HepG2 (cell line): ENCODE measurements around the gene BBC3. TPM values are rescaled to one million over a fixed set of nuclear protein-coding genes. Genes with fewer than 3 reads are reported as not detected.

Source experiments
- ATF1 ChIP-seq: IDR thresholded peaks from 2 replicates; pipeline ENCODE4 v1.6.1; 2016; ENCODE audit warnings: mild to moderate bottlenecking, control low read depth
- HOXA9 ChIP-seq: sonication (generic); formaldehyde crosslinking; IDR thresholded peaks from 2 replicates; pipeline ENCODE4 v1.8.1; 2022; ENCODE audit warnings: missing genetic modification reagents, mild to moderate bottlenecking, moderate library complexity, borderline replicate concordance
- KAT7 ChIP-seq: IDR thresholded peaks from 2 replicates; pipeline ENCODE4 v1.6.1; 2018; ENCODE audit warnings: borderline replicate concordance, missing compliant biosample characterization
- MED1 ChIP-seq: sonication (generic); formaldehyde crosslinking; IDR thresholded peaks from 2 replicates; pipeline ENCODE4 v1.4.0; 2020; ENCODE audit warnings: missing genetic modification reagents
- NR2F1 ChIP-seq, 2 experiments: fragments of 450-650 bp in 1 of 2; formaldehyde crosslinking in 1 of 2; IDR thresholded peaks; 2 replicates each; pipeline versions ENCODE4 v1.5.0 to v1.6.1; 2016 to 2020; ENCODE audit warnings: mild to moderate bottlenecking in 1 of 2, missing compliant biosample characterization in 1 of 2, missing genetic modification reagents in 1 of 2, moderate library complexity in 1 of 2
- PRPF4 ChIP-seq: fragments of 200-400 bp; formaldehyde crosslinking; IDR thresholded peaks from 2 replicates; pipeline ENCODE4 v1.6.1; 2016; ENCODE audit warnings: low read length, low read depth; ENCODE audit not compliant: poor library complexity, severe bottlenecking
- SMC3 ChIP-seq: IDR thresholded peaks from 2 replicates; pipeline ENCODE4 v1.6.1; 2011; ENCODE audit warnings: low read length, improper control_type of control experiment
- SRSF1 ChIP-seq: fragments of 200-400 bp; formaldehyde crosslinking; optimal IDR thresholded peaks from 2 replicates; pipeline ENCODE3; 2017; ENCODE audit warnings: mild to moderate bottlenecking, low read depth, low read length, moderate library complexity
- TEAD3 ChIP-seq: optimal IDR thresholded peaks from 2 replicates; pipeline ENCODE3; 2016; ENCODE audit warnings: borderline replicate concordance
- ZFYVE20 ChIP-seq: sonication (generic); formaldehyde crosslinking; IDR thresholded peaks from 2 replicates; pipeline ENCODE4 v1.8.0; 2023; ENCODE audit warnings: low read depth, mild to moderate bottlenecking, moderate library complexity, missing genetic modification reagents, borderline replicate concordance
- ZNF557 ChIP-seq: sonication (generic); formaldehyde crosslinking; IDR thresholded peaks from 2 replicates; pipeline ENCODE4 v1.4.0; 2020; ENCODE audit warnings: missing genetic modification reagents
- ZNF570 ChIP-seq: sonication (generic); formaldehyde crosslinking; IDR thresholded peaks from 2 replicates; pipeline ENCODE4 v1.4.0; 2020; ENCODE audit warnings: mild to moderate bottlenecking, missing genetic modification reagents, borderline replicate concordance
- ZNF773 ChIP-seq: sonication (generic); formaldehyde crosslinking; IDR thresholded peaks from 2 replicates; pipeline ENCODE4 v1.4.0; 2020; ENCODE audit warnings: missing genetic modification reagents, borderline replicate concordance
- ZNF792 ChIP-seq: IDR thresholded peaks from 2 replicates; pipeline ENCODE4 v1.6.1; 2016
- polyA plus RNA-seq, 8 experiments: library from polyadenylated mRNA; depleted of rRNA in 3 of 8; stranded (reverse) in 7 of 8; unstranded in 1 of 8; fragments of >200 nt; fragmentation: Illumina TruSeq in 4 of 8; extraction: Trizol in 4 of 8; gene quantifications; 2 replicates each; pipeline versions ENCODE4 v1.2.1 to v1.2.3, GENCODE V29; 2011 to 2016; ENCODE audit warnings: low read depth in 4 of 8, missing spikeins in 1 of 8, mixed read lengths in 1 of 8; ENCODE audit not compliant: insufficient read depth in 1 of 8
- total RNA-seq, 5 experiments: library from RNA; depleted of rRNA; stranded (reverse); fragments of >200 nt; fragmentation: Illumina TruSeq; extraction: Trizol; gene quantifications; 2 replicates each; pipeline ENCODE4 v1.2.3, GENCODE V29; 2016; ENCODE audit warnings: low read depth in 1 of 5
- TF ChIP-seq, protein P1 (sequence below): sonication (generic); formaldehyde crosslinking; IDR thresholded peaks from 2 replicates; pipeline ENCODE4 v1.4.0; 2020; ENCODE audit warnings: mild to moderate bottlenecking, missing genetic modification reagents
- TF ChIP-seq, protein P2 (sequence below): IDR thresholded peaks from 2 replicates; pipeline ENCODE4 v1.6.1; 2016; ENCODE audit warnings: mild to moderate bottlenecking
- TF ChIP-seq, protein P3 (sequence below): sonication (generic); formaldehyde crosslinking; IDR thresholded peaks from 2 replicates; pipeline ENCODE4 v1.4.0; 2020; ENCODE audit warnings: missing genetic modification reagents

The BBC3 gene
- total and polyA plus RNA-seq, 2 of the 13 experiments (the other 11 are each of a cell fraction or from before 2014, with no cell fraction given) = 6.1 to 8.8 TPM

DNA sequence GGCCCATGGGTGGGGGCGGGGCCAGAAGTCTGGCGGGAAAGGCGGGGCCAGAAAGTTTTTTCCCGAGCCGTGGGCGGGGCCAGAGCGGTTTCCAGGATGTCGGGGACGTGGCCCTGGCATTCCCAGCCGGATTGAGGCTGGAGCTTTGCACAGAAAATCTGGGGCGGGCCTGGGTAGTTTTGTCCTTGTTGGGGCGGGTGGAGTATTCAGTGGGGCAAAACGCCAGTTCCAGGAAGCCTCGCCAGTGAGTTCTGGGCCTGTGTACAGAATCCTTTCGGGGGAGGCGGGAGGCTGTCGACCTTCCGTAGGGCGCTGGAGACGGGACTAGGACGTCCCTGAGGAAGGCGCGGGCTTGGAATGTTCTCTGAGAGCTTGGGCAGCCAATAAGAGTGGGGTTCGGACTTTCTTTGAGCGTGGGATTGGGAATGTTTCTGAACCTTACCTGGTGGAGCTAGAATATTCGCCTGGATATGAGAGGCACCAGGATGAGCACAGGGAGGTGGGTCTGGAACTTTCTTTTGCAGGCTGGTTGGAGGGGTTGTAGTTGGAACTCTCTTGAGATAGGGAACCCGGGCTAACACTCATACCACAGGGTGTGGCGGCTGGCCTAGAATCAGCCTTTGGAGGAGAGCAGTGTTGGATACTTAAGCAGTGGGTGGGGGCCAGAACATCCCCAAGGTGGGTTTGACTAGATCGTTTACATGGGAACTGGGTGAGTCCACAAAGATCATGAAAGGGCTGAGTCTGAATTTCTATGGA is 26.6 kb upstream of the BBC3 start (continued):
- TF ChIP-seq, protein P1, sequence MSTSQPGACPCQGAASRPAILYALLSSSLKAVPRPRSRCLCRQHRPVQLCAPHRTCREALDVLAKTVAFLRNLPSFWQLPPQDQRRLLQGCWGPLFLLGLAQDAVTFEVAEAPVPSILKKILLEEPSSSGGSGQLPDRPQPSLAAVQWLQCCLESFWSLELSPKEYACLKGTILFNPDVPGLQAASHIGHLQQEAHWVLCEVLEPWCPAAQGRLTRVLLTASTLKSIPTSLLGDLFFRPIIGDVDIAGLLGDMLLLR (CRISPR knock-in tag) = peak; percentile 29; the same call in 1 of the 2 replicates
- TF ChIP-seq ZNF570 (CRISPR knock-in tag) = 0 out of 2 replicates have a peak, but pooled peaks have one; percentile 46
- TF ChIP-seq ATF1 (CRISPR knock-in tag) = no peak
- TF ChIP-seq ZNF792 (CRISPR knock-in tag) = 0 out of 2 replicates have a peak, but pooled peaks have one; percentile 28
- peak; percentile 58; the same call in 1 of the 2 replicates for TF ChIP-seq ZNF773
- TF ChIP-seq KAT7 (CRISPR knock-in tag) = no peak
- TF ChIP-seq HOXA9 = no peak
- TF ChIP-seq SRSF1 = no peak
- peak; percentile 35; the same call in 1 of the 2 replicates for TF ChIP-seq MED1 (CRISPR knock-in tag)
- TF ChIP-seq, protein P2, sequence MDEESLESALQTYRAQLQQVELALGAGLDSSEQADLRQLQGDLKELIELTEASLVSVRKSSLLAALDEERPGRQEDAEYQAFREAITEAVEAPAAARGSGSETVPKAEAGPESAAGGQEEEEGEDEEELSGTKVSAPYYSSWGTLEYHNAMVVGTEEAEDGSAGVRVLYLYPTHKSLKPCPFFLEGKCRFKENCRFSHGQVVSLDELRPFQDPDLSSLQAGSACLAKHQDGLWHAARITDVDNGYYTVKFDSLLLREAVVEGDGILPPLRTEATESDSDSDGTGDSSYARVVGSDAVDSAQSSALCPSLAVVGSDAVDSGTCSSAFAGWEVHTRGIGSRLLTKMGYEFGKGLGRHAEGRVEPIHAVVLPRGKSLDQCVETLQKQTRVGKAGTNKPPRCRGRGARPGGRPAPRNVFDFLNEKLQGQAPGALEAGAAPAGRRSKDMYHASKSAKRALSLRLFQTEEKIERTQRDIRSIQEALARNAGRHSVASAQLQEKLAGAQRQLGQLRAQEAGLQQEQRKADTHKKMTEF (CRISPR knock-in tag) = peak; percentile 46
- no peak for TF ChIP-seq SMC3
- TF ChIP-seq ZFYVE20 (CRISPR knock-in tag) = no peak
- no peak for TF ChIP-seq NR2F1 (CRISPR knock-in tag; IDR thresholded peaks at IDR 0.05)
- TF ChIP-seq, protein P3, sequence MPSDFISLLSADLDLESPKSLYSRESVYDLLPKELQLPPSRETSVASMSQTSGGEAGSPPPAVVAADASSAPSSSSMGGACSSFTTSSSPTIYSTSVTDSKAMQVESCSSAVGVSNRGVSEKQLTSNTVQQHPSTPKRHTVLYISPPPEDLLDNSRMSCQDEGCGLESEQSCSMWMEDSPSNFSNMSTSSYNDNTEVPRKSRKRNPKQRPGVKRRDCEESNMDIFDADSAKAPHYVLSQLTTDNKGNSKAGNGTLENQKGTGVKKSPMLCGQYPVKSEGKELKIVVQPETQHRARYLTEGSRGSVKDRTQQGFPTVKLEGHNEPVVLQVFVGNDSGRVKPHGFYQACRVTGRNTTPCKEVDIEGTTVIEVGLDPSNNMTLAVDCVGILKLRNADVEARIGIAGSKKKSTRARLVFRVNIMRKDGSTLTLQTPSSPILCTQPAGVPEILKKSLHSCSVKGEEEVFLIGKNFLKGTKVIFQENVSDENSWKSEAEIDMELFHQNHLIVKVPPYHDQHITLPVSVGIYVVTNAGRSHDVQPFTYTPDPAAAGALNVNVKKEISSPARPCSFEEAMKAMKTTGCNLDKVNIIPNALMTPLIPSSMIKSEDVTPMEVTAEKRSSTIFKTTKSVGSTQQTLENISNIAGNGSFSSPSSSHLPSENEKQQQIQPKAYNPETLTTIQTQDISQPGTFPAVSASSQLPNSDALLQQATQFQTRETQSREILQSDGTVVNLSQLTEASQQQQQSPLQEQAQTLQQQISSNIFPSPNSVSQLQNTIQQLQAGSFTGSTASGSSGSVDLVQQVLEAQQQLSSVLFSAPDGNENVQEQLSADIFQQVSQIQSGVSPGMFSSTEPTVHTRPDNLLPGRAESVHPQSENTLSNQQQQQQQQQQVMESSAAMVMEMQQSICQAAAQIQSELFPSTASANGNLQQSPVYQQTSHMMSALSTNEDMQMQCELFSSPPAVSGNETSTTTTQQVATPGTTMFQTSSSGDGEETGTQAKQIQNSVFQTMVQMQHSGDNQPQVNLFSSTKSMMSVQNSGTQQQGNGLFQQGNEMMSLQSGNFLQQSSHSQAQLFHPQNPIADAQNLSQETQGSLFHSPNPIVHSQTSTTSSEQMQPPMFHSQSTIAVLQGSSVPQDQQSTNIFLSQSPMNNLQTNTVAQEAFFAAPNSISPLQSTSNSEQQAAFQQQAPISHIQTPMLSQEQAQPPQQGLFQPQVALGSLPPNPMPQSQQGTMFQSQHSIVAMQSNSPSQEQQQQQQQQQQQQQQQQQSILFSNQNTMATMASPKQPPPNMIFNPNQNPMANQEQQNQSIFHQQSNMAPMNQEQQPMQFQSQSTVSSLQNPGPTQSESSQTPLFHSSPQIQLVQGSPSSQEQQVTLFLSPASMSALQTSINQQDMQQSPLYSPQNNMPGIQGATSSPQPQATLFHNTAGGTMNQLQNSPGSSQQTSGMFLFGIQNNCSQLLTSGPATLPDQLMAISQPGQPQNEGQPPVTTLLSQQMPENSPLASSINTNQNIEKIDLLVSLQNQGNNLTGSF = 0 out of 2 replicates have a peak, but pooled peaks have one; percentile 30
- TF ChIP-seq TEAD3 (CRISPR knock-in tag) = peak; percentile 47
- TF ChIP-seq ZNF557 (CRISPR knock-in tag) = no peak
- TF ChIP-seq PRPF4 = no peak
